ENCODE measurements around the gene MXD1. TPM values are rescaled to one million over a fixed set of nuclear protein-coding genes. Genes with fewer than 3 reads are reported as not detected.
"Not testable (repeated sequence)": the region's sequence is repeated elsewhere in the genome, so short reads cannot be mapped to it uniquely, and the experiment has no call there.

The MXD1 gene
- polyA plus RNA-seq, 2 of the 4 experiments (the other 2 are of a cell fraction), result 2.0 to 8.3 TPM

DNA sequence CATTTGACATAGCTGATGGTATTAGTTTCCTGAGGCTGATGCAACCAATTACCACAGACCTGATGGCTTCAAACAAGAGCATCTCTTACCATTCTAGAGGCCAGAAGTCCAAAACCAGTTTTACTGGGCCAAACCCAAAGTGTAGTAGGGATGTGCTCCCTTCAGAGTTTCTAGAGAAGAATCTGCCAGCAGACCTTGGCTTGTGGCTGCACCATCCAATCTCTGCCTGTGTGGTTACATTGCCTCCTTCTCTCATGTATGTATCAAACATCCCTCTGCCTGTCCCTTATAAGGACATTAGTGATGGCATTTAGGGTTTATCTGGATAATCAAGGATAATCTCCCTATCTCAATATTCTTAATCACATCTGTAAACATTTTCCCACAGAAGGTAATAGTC lies 25.6 kb upstream of the MXD1 start (continued):
- TF ChIP-seq, protein P1, sequence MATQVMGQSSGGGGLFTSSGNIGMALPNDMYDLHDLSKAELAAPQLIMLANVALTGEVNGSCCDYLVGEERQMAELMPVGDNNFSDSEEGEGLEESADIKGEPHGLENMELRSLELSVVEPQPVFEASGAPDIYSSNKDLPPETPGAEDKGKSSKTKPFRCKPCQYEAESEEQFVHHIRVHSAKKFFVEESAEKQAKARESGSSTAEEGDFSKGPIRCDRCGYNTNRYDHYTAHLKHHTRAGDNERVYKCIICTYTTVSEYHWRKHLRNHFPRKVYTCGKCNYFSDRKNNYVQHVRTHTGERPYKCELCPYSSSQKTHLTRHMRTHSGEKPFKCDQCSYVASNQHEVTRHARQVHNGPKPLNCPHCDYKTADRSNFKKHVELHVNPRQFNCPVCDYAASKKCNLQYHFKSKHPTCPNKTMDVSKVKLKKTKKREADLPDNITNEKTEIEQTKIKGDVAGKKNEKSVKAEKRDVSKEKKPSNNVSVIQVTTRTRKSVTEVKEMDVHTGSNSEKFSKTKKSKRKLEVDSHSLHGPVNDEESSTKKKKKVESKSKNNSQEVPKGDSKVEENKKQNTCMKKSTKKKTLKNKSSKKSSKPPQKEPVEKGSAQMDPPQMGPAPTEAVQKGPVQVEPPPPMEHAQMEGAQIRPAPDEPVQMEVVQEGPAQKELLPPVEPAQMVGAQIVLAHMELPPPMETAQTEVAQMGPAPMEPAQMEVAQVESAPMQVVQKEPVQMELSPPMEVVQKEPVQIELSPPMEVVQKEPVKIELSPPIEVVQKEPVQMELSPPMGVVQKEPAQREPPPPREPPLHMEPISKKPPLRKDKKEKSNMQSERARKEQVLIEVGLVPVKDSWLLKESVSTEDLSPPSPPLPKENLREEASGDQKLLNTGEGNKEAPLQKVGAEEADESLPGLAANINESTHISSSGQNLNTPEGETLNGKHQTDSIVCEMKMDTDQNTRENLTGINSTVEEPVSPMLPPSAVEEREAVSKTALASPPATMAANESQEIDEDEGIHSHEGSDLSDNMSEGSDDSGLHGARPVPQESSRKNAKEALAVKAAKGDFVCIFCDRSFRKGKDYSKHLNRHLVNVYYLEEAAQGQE (IDR thresholded peaks at IDR 0.05), result no peak
- TF ChIP-seq KDM5A (IDR thresholded peaks at IDR 0.05) (no peak), ZNF302 (CRISPR knock-in tag; IDR thresholded peaks at IDR 0.05) (no peak), CBX2 (IDR thresholded peaks at IDR 0.05; ENCODE audit: borderline replicate concordance, low read depth) (no peak), RAD21 (conservative IDR thresholded peaks at IDR 0.05 in 1 of 2, IDR thresholded peaks at IDR 0.05 in 1 of 2) (no peak)

DNA sequence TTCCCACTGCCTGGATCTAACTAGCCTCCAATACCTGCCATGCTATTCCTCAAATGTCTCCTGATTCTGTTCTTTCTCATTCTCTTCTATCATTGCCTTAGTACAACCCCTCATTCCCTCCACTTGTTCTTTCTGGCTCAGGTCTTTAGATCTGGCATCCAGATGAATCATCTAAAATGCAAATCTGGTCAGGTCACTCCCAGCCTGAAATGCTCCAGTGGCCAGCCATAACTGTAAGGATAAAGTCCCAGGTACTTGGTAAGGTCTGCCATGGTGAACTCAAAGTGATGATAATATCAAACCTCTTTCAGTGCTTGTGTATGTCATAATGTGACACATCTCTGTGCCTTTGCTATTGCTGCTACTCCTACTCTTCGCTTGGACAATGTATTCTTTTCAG lies 24.0 kb upstream of the MXD1 start:
- CTCF ChIA-PET, result interaction anchor here (0.6 to 4.7 kb wide), 5 partner anchors 10 to 752 kb away, joined by 3 to 28 read pairs (median 5); no protein-coding TSS in a partner anchor
- FAIRE-seq (no peak), DNase-seq (ENCODE audit: low read depth in 1 of 2, low spot score in 1 of 2) (no peak), ATAC-seq (0 out of 6 replicates have a peak, but pooled peaks of 1 of the 2 experiments have one; percentile 3)
- H3K27ac ChIP-seq, result no peak overlapping the region
- H3K4me2 ChIP-seq, result no peak overlapping the region
- WGBS (ENCODE audit: missing lambda C conversion rate), result 19% methylated on average over 1 of the region's 1 CpG
- H3K4me3 ChIP-seq, result no peak overlapping the region
- no peaks in the 10 kb centered on the region for H3K9me3 ChIP-seq
- POLR2A ChIA-PET, result no interaction called here
- TF ChIP-seq FOSL2 (IDR thresholded peaks at IDR 0.05), result no peak
- TF ChIP-seq FOSL2 (CRISPR knock-in tag; IDR thresholded peaks at IDR 0.05), result no peak
- TF ChIP-seq ZC3H11A (IDR thresholded peaks at IDR 0.05), result no peak
- TF ChIP-seq NR3C1 (IDR thresholded peaks at IDR 0.05), result no peak
- no peak for TF ChIP-seq RNF2 (IDR thresholded peaks at IDR 0.05; ENCODE audit: borderline replicate concordance, low read depth)
- no peak for TF ChIP-seq HEYL (CRISPR knock-in tag; IDR thresholded peaks at IDR 0.05)
- no peak for TF ChIP-seq MYC (IDR thresholded peaks at IDR 0.05; ENCODE audit: borderline replicate concordance, low read length)
- no peak for TF ChIP-seq RCOR1 (IDR thresholded peaks at IDR 0.05; ENCODE audit: low read depth, low read length)
- TF ChIP-seq GATA3 (IDR thresholded peaks at IDR 0.05; ENCODE audit: borderline replicate concordance), result no peak
- TF ChIP-seq ZNF302 (CRISPR knock-in tag; IDR thresholded peaks at IDR 0.05), result no peak
- no peak for TF ChIP-seq PHF8 (IDR thresholded peaks at IDR 0.05; ENCODE audit: borderline replicate concordance, low read depth)
- TF ChIP-seq CBX2 (IDR thresholded peaks at IDR 0.05; ENCODE audit: borderline replicate concordance, low read depth), result no peak
- no peak for TF ChIP-seq RAD21 (conservative IDR thresholded peaks at IDR 0.05 in 1 of 2, IDR thresholded peaks at IDR 0.05 in 1 of 2)
- TF ChIP-seq POLR2A (IDR thresholded peaks at IDR 0.05; ENCODE audit: low read length), result no peak
- no peak for TF ChIP-seq TFCP2L1 (CRISPR knock-in tag; IDR thresholded peaks at IDR 0.05)
- TF ChIP-seq ZFP36 (IDR thresholded peaks at IDR 0.05; ENCODE audit: borderline replicate concordance, partially characterized antibody), result no peak
- TF ChIP-seq BHLHE40 (IDR thresholded peaks at IDR 0.05; ENCODE audit: low read depth, low read length), result no peak
- peaks cover 8% of the 10 kb centered on the region; the same call in 2 of the 3 replicates for H3K4me1 ChIP-seq

DNA sequence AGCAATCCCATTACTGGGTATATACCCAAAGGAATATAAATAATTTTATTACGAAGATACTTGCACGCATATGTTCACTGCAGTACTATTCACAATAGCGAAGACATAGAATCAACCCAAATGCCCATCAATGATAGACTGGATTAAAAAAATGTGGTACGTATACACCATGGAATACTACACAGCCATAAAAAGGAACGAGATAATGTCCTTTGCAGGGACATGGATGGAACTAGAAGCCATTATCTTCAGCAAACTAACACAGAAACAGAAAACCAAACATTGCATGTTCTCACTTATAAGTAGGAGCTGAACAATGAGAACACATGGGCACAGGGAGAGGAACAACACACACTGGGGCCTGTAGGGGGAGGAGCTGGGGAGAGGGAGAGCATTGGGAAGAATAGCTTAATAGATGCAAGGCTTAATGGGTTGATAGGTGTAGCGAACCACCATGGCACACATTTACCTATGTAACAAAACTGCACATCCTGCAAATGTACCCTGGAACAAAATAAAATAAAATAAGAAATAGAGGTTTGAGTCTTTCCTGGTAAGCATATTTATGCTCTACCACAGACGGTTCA lies 22.0 kb upstream of the MXD1 start:
- Histone ChIP-seq H3K27ac (peak overlapping the region; percentile 75 to 88; a peak in 5 of 6 replicates), H3K4me3 (peak overlapping the region; percentile 69; the same call in 2 of the 3 replicates), H3K4me2 (peak overlapping the region; percentile 85)
- WGBS (ENCODE audit: missing lambda C conversion rate), result 72% methylated on average over 7 of the region's 7 CpGs
- ChIA-PET CTCF (interaction anchor here (0.6 to 4.7 kb wide), 6 partner anchors 11 to 168 kb away, joined by 3 to 28 read pairs (median 3); no protein-coding TSS in a partner anchor), POLR2A (interaction anchor here (0.8 to 1.4 kb wide), 6 partner anchors 18 to 298 kb away, joined by 3 to 17 read pairs (median 3); partner anchors contain the start of genes C2orf42 and MXD1)
- FAIRE-seq, H3K4me1 ChIP-seq, H3K9me3 ChIP-seq: not testable (repeated sequence)
- 0 out of 2 replicates have a peak, but pooled peaks have one; percentile 37 for TF ChIP-seq KDM1A (IDR thresholded peaks at IDR 0.05; ENCODE audit: low read depth)
- DNase-seq (ENCODE audit: low read depth in 1 of 2, low spot score in 1 of 2) (peak in 1 of 2 experiments; percentile 18), ATAC-seq (peak in 1 of 2 experiments; percentile 28; a peak in 1 of 6 replicates)
